Measurements from ENCODE around the gene NDUFV1. TPM values are rescaled to one million over a fixed set of nuclear protein-coding genes. Genes with fewer than 3 reads are reported as not detected.

The NDUFV1 gene
- total and polyA plus RNA-seq, 9 of the 15 experiments (the other 6 are each of a cell fraction or from before 2014, with no cell fraction given) = 10.8 to 423 (median 209) TPM

DNA sequence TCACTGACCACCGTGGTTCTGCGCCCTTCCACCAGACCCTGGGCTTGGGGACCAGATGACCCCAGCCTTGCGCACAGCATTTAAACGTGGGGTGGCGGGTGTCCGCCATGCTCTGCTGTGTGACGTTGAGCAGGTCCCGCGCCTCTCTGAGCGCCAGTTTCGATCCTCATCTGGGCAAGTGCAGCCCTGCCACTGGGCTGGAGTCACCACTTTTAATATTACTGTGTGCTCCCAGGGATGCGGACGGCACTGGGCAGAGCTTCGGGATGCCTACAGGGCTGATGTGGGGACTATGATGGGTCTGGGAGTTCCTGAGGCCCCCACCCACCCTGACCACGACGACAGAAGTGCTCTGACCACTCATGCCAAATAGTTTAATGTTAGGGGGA, 24.2 kb downstream of the NDUFV1 start (continued):
- no peak; the same call in 1 of the 2 replicates for TF ChIP-seq ZNF143 (CRISPR knock-in tag; IDR thresholded peaks at IDR 0.05)
- 0 out of 2 replicates have a peak, but pooled peaks have one; percentile 6 for TF ChIP-seq RAD51 (IDR thresholded peaks at IDR 0.05; ENCODE audit: borderline replicate concordance, low read depth)
- no peak for TF ChIP-seq POLR2B (IDR thresholded peaks at IDR 0.05; ENCODE audit: low read depth, partially characterized antibody)
- peak in 2 of 3 experiments; percentile 4 to 13 for TF ChIP-seq YY1 (IDR thresholded peaks at IDR 0.05; ENCODE audit: borderline replicate concordance in 1 of 3, control insufficient read depth in 1 of 3, extremely low read depth in 1 of 3, insufficient read depth in 3 of 3, insufficient read length in 1 of 3, insufficient replicate concordance in 2 of 3, low read depth in 1 of 3, low read length in 2 of 3)
- TF ChIP-seq, protein P1, sequence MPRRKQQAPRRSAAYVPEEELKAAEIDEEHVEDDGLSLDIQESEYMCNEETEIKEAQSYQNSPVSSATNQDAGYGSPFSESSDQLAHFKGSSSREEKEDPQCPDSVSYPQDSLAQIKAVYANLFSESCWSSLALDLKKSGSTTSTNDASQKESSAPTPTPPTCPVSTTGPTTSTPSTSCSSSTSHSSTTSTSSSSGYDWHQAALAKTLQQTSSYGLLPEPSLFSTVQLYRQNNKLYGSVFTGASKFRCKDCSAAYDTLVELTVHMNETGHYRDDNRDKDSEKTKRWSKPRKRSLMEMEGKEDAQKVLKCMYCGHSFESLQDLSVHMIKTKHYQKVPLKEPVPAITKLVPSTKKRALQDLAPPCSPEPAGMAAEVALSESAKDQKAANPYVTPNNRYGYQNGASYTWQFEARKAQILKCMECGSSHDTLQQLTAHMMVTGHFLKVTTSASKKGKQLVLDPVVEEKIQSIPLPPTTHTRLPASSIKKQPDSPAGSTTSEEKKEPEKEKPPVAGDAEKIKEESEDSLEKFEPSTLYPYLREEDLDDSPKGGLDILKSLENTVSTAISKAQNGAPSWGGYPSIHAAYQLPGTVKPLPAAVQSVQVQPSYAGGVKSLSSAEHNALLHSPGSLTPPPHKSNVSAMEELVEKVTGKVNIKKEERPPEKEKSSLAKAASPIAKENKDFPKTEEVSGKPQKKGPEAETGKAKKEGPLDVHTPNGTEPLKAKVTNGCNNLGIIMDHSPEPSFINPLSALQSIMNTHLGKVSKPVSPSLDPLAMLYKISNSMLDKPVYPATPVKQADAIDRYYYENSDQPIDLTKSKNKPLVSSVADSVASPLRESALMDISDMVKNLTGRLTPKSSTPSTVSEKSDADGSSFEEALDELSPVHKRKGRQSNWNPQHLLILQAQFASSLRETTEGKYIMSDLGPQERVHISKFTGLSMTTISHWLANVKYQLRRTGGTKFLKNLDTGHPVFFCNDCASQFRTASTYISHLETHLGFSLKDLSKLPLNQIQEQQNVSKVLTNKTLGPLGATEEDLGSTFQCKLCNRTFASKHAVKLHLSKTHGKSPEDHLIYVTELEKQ (CRISPR knock-in tag; IDR thresholded peaks at IDR 0.05) = no peak
- no peak for TF ChIP-seq TRIM25 (IDR thresholded peaks at IDR 0.05; ENCODE audit: borderline replicate concordance)
- no peak for TF ChIP-seq ATF1 (CRISPR knock-in tag; IDR thresholded peaks at IDR 0.05)
- TF ChIP-seq ATF1 (tag; IDR thresholded peaks at IDR 0.05) = peak; percentile 41
- TF ChIP-seq FOXJ2 (tag; IDR thresholded peaks at IDR 0.05) = no peak
- TF ChIP-seq GTF2F1 (IDR thresholded peaks at IDR 0.05; ENCODE audit: low read depth, low read length) = no peak
- no peak for TF ChIP-seq ZNF184 (CRISPR knock-in tag; IDR thresholded peaks at IDR 0.05)
- no peak for TF ChIP-seq SRSF9 (IDR thresholded peaks at IDR 0.05; ENCODE audit: borderline replicate concordance, low read depth, low read length)
- TF ChIP-seq, protein P2, sequence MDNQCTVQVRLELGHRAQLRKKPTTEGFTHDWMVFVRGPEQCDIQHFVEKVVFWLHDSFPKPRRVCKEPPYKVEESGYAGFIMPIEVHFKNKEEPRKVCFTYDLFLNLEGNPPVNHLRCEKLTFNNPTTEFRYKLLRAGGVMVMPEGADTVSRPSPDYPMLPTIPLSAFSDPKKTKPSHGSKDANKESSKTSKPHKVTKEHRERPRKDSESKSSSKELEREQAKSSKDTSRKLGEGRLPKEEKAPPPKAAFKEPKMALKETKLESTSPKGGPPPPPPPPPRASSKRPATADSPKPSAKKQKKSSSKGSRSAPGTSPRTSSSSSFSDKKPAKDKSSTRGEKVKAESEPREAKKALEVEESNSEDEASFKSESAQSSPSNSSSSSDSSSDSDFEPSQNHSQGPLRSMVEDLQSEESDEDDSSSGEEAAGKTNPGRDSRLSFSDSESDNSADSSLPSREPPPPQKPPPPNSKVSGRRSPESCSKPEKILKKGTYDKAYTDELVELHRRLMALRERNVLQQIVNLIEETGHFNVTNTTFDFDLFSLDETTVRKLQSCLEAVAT (IDR thresholded peaks at IDR 0.05) = 0 out of 4 replicates have a peak, but pooled peaks of 1 of the 2 experiments have one; percentile 39
- no peak for TF ChIP-seq POLR2AphosphoS5 (IDR thresholded peaks at IDR 0.05; ENCODE audit: control insufficient read depth, insufficient read depth, low read depth, low read length)
- TF ChIP-seq SMARCE1 (IDR thresholded peaks at IDR 0.05) = no peak
- peak; percentile 45; the same call in 1 of the 2 replicates for TF ChIP-seq CBX1 (IDR thresholded peaks at IDR 0.05; ENCODE audit: low read depth)
